Naive thymus-derived CD8-positive, alpha-beta T cell (primary cell): Measurements from ENCODE around the gene HLA-B. TPM values are rescaled to one million over a fixed set of nuclear protein-coding genes. Genes with fewer than 3 reads are reported as not detected.
A peak's percentile ranks its signal among the peaks of the same experiment; 100 is the strongest.

Experiments
- ATAC-seq, 2 donors: fragments of 150-1000 bp; cut with Tn5 transposase in 1 of 2; sonication (Bioruptor Pico), chemical (Tn5 transposase) in 1 of 2; 1 replicate in 1 of 2; 2 replicates in 1 of 2; pipeline ENCODE4 v1.10.0; 2021; ENCODE audit warnings: mild to moderate bottlenecking in 2 of 2, moderate library complexity in 2 of 2
- POLR2A ChIA-PET: fragments of 350-600 bp; sonication (Branson Sonifier 250); formaldehyde crosslinking; loops from one replicate; lab custom pipeline; 2021; ENCODE audit warnings: antibody characterized with exemption; lab: Charles Lee
- DNase-seq, 10 donors: peaks; one replicate each; pipeline versions ENCODE4 v3.0.0 to v3.0.0-alpha.2; 2020 to 2022
- H3K27ac Mint-ChIP-seq, 10 donors: one replicate each; pipeline ENCODE4 v1.8.0; 2020 to 2022; ENCODE audit warnings: mild to moderate bottlenecking in 10 of 10, mixed read lengths in 10 of 10, moderate library complexity in 4 of 10, inconsistent platforms in 1 of 10
- H3K27me3 Mint-ChIP-seq, 5 donors: one replicate each; pipeline ENCODE4 v1.8.0; 2021 to 2022; ENCODE audit warnings: mixed read lengths in 5 of 5
- H3K36me3 Mint-ChIP-seq, 3 donors: one replicate each; pipeline ENCODE4 v1.8.0; 2020 to 2022; ENCODE audit warnings: mixed read lengths in 3 of 3, mild to moderate bottlenecking in 2 of 3, inconsistent platforms in 1 of 3
- H3K4me1 Mint-ChIP-seq, 4 donors: one replicate each; pipeline ENCODE4 v1.8.0; 2021 to 2022; ENCODE audit warnings: mixed read lengths in 4 of 4
- H3K4me3 Mint-ChIP-seq, 10 donors: one replicate each; pipeline ENCODE4 v1.8.0; 2020 to 2022; ENCODE audit warnings: mild to moderate bottlenecking in 10 of 10, mixed read lengths in 10 of 10, moderate library complexity in 6 of 10, inconsistent platforms in 1 of 10
- H3K9me3 Mint-ChIP-seq, 9 donors: one replicate each; pipeline ENCODE4 v1.8.0; 2020 to 2022; ENCODE audit warnings: mixed read lengths in 9 of 9, mild to moderate bottlenecking in 3 of 9, inconsistent platforms in 1 of 9, moderate library complexity in 1 of 9
- polyA plus RNA-seq, 3 donors: library from polyadenylated mRNA; unstranded; fragments of 300-500 nt; fragmentation: Illumina TruSeq; gene quantifications; one replicate each; pipeline ENCODE4 v1.2.3, GENCODE V29; 2021
- total RNA-seq, 8 experiments: library from RNA in 2 of 8; stranded (reverse) in 2 of 8; gene quantifications; one replicate each; pipeline ENCODE4 v1.2.3 and lab custom pipeline; 2021 to 2026

The HLA-B gene
- total and polyA plus RNA-seq, 5 experiments from 2014 or later, result 5,337 to 8,548 (median 5,978) TPM

DNA sequence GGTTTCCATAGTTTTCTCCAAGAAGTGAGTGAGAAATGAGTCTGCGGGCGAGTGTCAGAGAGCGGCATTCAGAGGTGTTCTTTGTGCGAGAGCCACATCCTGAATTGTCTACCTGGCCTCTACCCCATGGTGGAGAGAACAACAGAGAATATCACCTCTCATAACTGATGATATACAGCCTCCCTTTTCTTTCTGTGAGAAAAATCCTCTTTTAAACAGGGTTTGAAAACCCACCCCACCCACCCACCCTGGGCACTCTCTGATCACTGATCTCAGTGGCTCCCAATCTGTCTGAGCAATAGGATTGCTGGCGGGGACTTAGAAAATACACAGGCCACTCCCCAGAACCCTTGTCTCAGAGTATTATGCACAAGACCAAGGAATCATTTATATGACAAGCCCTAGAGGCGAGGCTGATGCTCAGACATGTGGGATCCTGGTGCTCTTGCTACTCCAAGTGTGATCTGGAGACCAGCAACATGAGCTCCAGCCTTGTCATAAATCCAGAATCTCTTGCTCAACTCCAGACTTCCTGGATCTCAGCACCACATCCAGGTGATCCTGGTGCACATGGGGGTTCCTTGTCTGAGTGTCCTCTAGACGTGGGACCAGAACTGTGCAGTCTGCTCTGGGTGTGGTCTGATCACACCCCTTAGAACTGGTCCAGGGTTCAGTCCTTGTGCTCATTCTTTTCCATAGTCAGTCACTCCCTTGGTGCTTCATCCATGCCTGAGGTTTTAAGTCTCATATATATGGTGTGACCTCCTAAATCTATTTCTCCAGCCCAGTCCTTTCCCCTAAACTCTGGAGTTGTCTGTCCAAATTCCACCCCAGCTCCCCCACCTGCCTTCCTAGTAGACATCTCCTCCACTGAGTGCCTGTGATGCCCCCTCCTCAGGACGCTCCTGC, 5.3 kb downstream of the HLA-B start:
- peaks cover 42 to 69% (median 54%) of the 10 kb centered on the region in 4 donors for H3K4me1 Mint-ChIP-seq
- peaks cover 17 to 46% (median 32%) of the 10 kb centered on the region in 3 donors for H3K36me3 Mint-ChIP-seq
- H3K27ac Mint-ChIP-seq, result peak overlapping the region; percentile 76 to 100 (median 92)
- peak overlapping the region; percentile 76 to 100 (median 96) for H3K4me3 Mint-ChIP-seq
- peaks cover 0 to 2% (median 0%) of the 10 kb centered on the region in 5 donors for H3K27me3 Mint-ChIP-seq
- DNase-seq (peak in 8 of 10 donors; percentile 33 to 70 (median 58)), ATAC-seq (peak; percentile 51 to 67)
- POLR2A ChIA-PET, result interaction anchor here (0.6 to 4.9 kb wide), 11 partner anchors 14 to 154 kb away, joined by 3 to 49 read pairs (median 4); no protein-coding TSS in a partner anchor
- no peaks in the 10 kb centered on the region for H3K9me3 Mint-ChIP-seq

DNA sequence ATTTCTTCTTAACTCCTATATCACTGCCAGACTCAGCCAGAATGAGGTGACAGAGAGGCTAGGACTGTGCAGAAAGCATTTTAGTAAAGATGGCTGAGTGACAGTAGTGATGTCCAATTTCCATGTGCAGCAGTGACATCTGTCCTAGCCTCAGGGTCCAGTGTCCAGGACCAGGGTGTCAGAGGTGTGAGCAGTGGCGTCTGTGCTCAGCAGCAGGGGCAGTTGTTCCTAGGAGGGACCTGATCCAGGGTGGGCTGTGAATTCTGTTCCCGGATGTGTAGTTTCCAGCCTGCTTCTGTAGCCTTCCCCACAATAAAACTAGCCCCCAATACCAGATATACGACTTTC, 6.0 kb downstream of the HLA-B start:
- POLR2A ChIA-PET, result interaction anchor here (0.8 to 2.1 kb wide), 4 partner anchors 78 to 192 kb away, joined by 4 to 8 read pairs (median 4); partner anchors contain the start of gene TCF19
- Mint-ChIP-seq H3K4me3 (peak overlapping the region in 9 of 10 donors; percentile 9 to 99 (median 48)), H3K4me1 (peaks cover 41 to 69% (median 54%) of the 10 kb centered on the region in 4 donors), H3K36me3 (peaks cover 17 to 41% (median 29%) of the 10 kb centered on the region in 3 donors), H3K9me3 (no peaks in the 10 kb centered on the region), H3K27me3 (peaks cover 0 to 2% (median 0%) of the 10 kb centered on the region in 5 donors), H3K27ac (peak overlapping the region; percentile 76 to 100 (median 90))
- DNase-seq (no peak), ATAC-seq (peak in 1 of 2 donors; percentile 13)

DNA sequence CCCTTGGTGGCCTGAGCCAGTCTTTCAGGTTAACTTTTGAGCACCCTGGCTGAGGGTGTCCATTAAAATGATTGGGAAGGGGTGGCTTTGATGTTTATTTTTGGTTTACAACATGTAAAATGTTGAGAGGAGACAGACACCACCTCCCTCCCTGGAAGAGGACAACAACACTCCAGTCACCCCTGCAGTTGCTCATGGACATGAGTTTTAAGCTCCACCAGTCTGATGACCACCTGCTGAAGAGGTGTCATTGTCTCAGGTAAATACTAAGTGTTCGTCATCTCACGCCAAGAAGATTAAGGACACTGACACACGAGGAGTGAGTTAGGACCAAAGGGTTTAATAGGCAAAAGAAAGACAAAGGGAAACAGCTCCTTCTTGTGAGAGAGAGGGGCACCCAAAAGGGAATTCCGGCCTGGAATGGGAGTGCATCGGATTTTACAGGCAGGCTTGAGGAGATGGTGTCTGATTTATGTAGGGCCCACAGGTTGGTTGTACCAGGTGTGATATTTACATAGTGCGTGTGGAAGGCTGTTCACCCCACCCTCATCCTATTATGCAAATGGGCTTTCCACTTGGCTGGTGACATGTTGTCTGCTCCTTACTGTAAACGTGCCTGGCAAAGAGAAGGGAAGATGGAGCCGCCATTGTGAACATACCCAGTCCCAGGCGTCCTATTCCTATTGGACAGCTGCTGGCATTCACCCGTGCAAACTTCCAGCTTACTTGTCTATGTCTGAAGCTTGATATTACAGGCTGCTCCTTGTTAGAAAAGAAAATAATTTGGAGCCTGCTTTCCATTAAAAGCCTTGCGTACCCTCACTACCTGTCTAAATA, 6.6 kb downstream of the HLA-B start:
- H3K4me1 Mint-ChIP-seq, result peaks cover 36 to 67% (median 51%) of the 10 kb centered on the region in 4 donors
- peaks cover 13 to 35% (median 23%) of the 10 kb centered on the region in 3 donors for H3K36me3 Mint-ChIP-seq
- DNase-seq (peak in 3 of 10 donors; percentile 21 to 61 (median 27)), ATAC-seq (peak in 1 of 2 donors; percentile 6)
- H3K9me3 Mint-ChIP-seq, result no peaks in the 10 kb centered on the region
- peak overlapping the region; percentile 40 to 100 (median 90) for H3K27ac Mint-ChIP-seq
- POLR2A ChIA-PET, result interaction anchor here (0.6 to 2.1 kb wide), 6 partner anchors 16 to 192 kb away, joined by 4 to 8 read pairs (median 4); partner anchors contain the start of gene TCF19
- peaks cover 0 to 2% (median 0%) of the 10 kb centered on the region in 5 donors for H3K27me3 Mint-ChIP-seq
- peak overlapping the region in 4 of 10 donors; percentile 2 to 99 (median 48) for H3K4me3 Mint-ChIP-seq

DNA sequence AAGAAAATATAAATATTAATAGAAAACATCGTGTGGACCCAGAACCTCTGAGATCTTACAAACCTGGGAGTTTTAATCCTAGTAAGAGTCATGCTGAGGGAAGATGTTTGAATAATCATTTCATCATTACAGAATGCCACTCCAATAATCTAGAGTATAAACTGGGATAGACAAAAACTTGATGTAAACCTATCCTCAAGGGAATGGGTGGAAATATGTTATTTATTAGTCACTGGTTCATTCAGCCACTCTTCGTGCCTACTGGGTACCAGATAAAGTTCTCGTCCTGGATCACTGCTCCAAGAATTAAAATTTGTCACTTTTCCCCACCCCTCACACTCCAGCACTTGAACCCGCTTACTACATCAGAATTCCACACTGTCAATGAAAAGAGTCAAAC, 7.7 kb downstream of the HLA-B start:
- Mint-ChIP-seq H3K4me3 (no peak overlapping the region), H3K4me1 (peaks cover 34 to 62% (median 44%) of the 10 kb centered on the region in 4 donors), H3K36me3 (peaks cover 10 to 24% (median 12%) of the 10 kb centered on the region in 3 donors), H3K9me3 (no peaks in the 10 kb centered on the region), H3K27me3 (peaks cover 0 to 2% (median 0%) of the 10 kb centered on the region in 5 donors), H3K27ac (peak overlapping the region in 2 of 10 donors; percentile 8 to 100)
- DNase-seq (no peak), ATAC-seq (no peak)
- POLR2A ChIA-PET, result interaction anchor here (0.6 to 2.1 kb wide), 2 partner anchors 9 to 153 kb away, joined by 3 to 7 read pairs; no protein-coding TSS in a partner anchor

DNA sequence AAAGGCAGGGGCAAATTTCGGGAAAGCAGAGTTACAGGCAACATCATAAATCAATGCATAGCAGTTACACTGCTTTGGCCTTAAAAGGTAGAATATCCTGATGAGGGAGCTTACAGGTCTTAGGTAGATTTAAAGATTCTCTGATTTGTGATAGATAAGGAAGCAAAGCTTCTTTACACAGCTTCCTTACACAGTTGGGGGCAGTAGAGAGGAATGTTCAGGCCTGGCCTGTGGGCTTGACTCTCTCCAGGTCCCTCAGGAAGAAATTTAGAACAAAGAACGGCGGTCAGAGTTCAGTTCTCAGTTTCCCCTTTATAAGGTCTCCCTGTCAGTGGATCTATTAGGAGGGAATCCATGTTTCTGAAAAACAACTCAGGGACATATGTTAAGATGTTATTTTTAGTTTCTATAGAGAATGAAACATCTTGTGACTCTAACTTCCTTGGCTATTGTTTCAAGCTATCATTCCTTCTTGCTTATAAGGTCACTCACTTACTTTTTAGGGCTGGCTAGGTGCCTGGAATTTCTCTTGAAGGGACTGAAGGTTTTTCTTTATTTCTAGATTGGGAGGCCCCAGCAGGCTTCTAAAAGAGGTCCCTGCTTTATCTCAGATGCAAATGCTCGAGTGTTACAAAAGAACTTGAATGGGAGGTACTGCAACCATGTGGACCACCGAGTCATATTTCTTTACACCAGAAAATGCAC, 11.8 kb downstream of the HLA-B start:
- no peak for DNase-seq
- POLR2A ChIA-PET, result interaction anchor here (1.1 to 1.4 kb wide), 3 partner anchors 8 to 148 kb away, joined by 4 to 6 read pairs (median 4); partner anchors contain the start of gene HLA-B

DNA sequence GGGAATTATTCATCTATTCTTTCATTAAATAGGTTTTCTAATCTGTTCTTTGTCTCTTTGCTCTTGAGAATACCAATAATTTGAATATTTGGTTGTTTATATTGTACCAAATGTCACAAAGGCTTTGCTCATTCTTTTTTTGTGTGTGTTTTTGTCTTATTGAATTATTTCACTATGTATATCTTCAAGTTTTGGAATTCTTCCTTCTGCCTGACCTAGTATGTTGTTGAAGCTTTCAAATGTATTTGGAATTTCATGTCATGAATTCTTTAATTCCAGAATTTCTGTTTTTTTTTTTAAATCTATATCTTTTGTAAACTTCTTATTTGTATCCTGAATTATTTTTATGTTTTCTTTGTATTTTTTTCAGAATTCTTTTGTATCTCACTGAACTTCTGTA, 16.8 kb downstream of the HLA-B start:
- peaks cover 2 to 6% (median 3%) of the 10 kb centered on the region in 4 donors for H3K4me1 Mint-ChIP-seq
- H3K4me3 Mint-ChIP-seq, result no peak overlapping the region
- H3K27me3 Mint-ChIP-seq, result peaks cover 0 to 3% (median 0%) of the 10 kb centered on the region in 5 donors
- H3K9me3 Mint-ChIP-seq, result peaks cover 9 to 57% (median 48%) of the 10 kb centered on the region in 9 donors
- peaks cover 0 to 48% (median 28%) of the 10 kb centered on the region in 3 donors for H3K36me3 Mint-ChIP-seq
- DNase-seq, result no peak
- POLR2A ChIA-PET, result interaction anchor here (0.6 kb wide), 1 partner anchor 32 kb away, joined by 3 read pairs; no protein-coding TSS in a partner anchor
- ATAC-seq, result no peak
- H3K27ac Mint-ChIP-seq, result no peak overlapping the region

More for the DNA sequence above, 11.8 kb downstream of the HLA-B start:
- Mint-ChIP-seq H3K4me1 (peaks cover 3 to 21% (median 5%) of the 10 kb centered on the region in 4 donors), H3K27me3 (peaks cover 0 to 3% (median 0%) of the 10 kb centered on the region in 5 donors), H3K9me3 (peaks cover 4 to 10% (median 6%) of the 10 kb centered on the region in 9 donors), H3K36me3 (peaks cover 0 to 8% (median 2%) of the 10 kb centered on the region in 3 donors), H3K4me3 (no peak overlapping the region), H3K27ac (peak overlapping the region in 2 of 10 donors; percentile 42 to 78)
- peak in 1 of 2 donors; percentile 65 for ATAC-seq

DNA sequence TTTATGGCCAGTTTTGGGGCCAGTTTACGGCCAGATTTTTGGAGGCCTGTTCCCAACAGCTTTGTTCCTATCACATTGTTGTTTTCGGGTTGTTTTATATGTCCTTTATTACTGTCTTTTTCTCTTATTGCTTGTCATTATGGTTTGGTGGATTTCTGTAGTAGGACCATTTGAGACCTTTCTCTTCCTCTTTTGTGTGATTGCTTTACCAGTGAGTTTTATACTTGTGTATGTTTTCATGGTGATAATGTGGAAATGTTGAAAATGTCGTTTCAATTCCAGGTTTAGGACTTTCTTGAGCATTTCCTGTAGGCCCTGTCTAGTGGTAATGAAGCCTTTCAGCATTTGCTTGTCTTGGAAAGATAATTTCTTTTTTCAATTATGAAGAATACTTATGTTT, 17.8 kb downstream of the HLA-B start:
- Mint-ChIP-seq H3K9me3 (peaks cover 13 to 65% (median 54%) of the 10 kb centered on the region in 9 donors), H3K27me3 (peaks cover 0 to 3% (median 0%) of the 10 kb centered on the region in 5 donors), H3K36me3 (peaks cover 0 to 51% (median 34%) of the 10 kb centered on the region in 3 donors), H3K4me1 (no peaks in the 10 kb centered on the region), H3K27ac (no peak overlapping the region), H3K4me3 (no peak overlapping the region)
- no peak for DNase-seq
- POLR2A ChIA-PET, result interaction anchor here (1.1 to 1.3 kb wide), 2 partner anchors 19 to 140 kb away, joined by 3 read pairs; no protein-coding TSS in a partner anchor
- ATAC-seq, result no peak

DNA sequence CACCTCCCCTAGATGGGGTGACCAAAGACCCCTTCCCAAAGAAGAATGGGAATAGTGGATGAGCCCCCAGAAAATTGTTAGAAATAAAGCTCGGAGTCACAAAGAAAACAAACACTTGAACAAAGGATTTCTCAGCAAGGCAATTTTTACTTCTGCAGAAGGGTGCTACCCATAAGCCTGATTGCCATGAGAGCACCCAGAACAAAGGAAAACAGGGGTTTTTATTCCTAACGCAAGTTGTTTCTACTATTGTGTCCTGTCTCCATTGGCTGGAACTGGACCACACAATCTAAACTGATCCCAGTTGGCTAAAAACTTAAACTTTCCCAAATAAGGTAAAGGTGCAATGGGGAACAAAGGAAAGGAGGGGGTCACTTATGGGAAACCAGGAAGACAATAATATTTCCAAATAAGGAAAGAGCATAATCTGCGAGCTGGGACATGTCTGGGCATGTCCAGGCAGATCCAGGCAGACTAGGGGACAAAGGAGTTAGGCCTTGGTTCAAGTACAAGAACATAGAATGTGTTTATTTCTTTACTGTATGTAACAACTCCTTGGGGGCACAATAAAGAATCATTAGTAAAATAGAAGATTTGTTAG, 20.0 kb downstream of the HLA-B start:
- Mint-ChIP-seq H3K27ac (no peak overlapping the region), H3K27me3 (peaks cover 0 to 3% (median 0%) of the 10 kb centered on the region in 5 donors), H3K9me3 (peaks cover 13 to 68% (median 54%) of the 10 kb centered on the region in 9 donors), H3K4me3 (no peak overlapping the region), H3K4me1 (peaks cover 0 to 14% (median 9%) of the 10 kb centered on the region in 4 donors), H3K36me3 (peaks cover 0 to 51% (median 37%) of the 10 kb centered on the region in 3 donors)
- POLR2A ChIA-PET, result no interaction called here
- ATAC-seq, result no peak
- no peak for DNase-seq

DNA sequence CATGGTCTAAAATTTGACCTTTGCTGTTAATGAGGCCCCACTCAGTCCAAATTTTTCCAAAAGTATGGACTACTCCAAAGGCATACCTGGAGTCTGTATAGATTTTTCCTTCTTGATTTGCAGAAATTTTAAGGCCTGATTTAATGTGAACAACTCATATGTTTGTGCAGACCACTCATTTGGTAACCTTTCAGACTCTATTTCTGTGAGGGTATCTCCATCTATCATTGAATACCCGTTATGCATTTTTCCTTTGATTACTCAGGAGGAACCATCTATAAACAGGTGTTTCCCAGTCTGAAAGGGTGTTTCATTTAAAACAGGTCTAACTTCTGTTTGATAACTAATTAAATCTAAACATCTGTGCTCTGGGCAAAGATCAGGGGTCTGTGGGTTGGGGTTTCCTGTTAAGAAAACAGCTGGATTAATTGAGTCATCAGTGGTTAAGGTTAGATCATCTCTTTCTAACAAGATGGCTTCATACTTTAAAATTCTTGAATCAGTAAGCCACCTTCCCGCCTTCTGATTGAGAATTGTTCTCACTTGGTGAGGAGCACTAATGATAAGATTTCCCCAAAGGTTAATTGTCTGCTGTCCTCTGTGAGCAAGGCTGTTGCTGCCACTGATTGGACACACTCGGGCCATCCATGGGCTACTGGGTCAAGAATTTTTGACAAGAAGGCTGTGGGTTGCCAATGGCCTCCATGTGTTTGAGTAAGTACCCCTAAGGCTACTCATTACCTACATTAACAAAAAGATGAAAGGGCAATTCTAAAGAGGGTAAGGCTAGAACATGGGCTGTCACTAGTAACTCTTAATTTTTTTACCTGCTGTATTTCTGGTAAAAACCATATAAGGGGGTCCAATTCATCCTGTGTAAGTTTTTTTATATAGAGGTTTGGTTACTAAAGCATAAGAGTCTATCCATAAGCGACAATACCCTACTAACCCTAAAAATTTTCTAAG, 24.1 kb downstream of the HLA-B start:
- DNase-seq (peak in 6 of 10 donors; percentile 1 to 74 (median 34)), ATAC-seq (peak; percentile 89 to 92)
- H3K4me3 Mint-ChIP-seq, result no peak overlapping the region
- peaks cover 11 to 55% (median 37%) of the 10 kb centered on the region in 9 donors for H3K9me3 Mint-ChIP-seq
- peaks cover 0 to 14% (median 9%) of the 10 kb centered on the region in 4 donors for H3K4me1 Mint-ChIP-seq
- H3K27me3 Mint-ChIP-seq, result no peaks in the 10 kb centered on the region
- H3K27ac Mint-ChIP-seq, result peak overlapping the region in 5 of 10 donors; percentile 12 to 81 (median 33)
- peaks cover 0 to 38% (median 35%) of the 10 kb centered on the region in 3 donors for H3K36me3 Mint-ChIP-seq
- POLR2A ChIA-PET, result interaction anchor here (0.8 kb wide), 1 partner anchor 136 kb away, joined by 6 read pairs; no protein-coding TSS in a partner anchor
